Posterior vena cava (tissue), 2 donors: ENCODE data around the gene PML. TPM values are rescaled to one million over a fixed set of nuclear protein-coding genes. Genes with fewer than 3 reads are reported as not detected.
"Not testable (repeated sequence)": the region's sequence is repeated elsewhere in the genome, so short reads cannot be mapped to it uniquely, and the experiment has no call there.

Experiments
- DNase-seq: peaks from one replicate; pipeline ENCODE4 v3.0.0-alpha.2; 2020; ENCODE audit warnings: low spot score
- intact Hi-C, 2 donors: fragments of 100-400 bp; cut with DNase I; formaldehyde crosslinking; loops; one replicate each; pipeline versions ENCODE4 v1.14.1 to v1.14.2; 2022 to 2023
- total RNA-seq, 2 donors: library from RNA; stranded (reverse); fragmentation: NEBNext Ultra II Directional; extraction: Animal tissue kit (Norgen Biotek cat#: 25700); gene quantifications; one replicate each; pipeline ENCODE4 v1.2.1, GENCODE V29; 2021
- donor health status: DM: yes; HTN: yes; CAD: no.
- donor health status: DM: yes; HTN: yes; CAD: no.

PML gene
- total RNA-seq, 2 donors from 2014 or later = 49.2 to 50.7 TPM

- DNase-seq = peak; percentile 75
- intact Hi-C loops = loop anchor here in 1 of 2 donors (10.0 kb wide), 1 partner anchor 81 kb away; the partner anchor contains the start of gene TBC1D21
These were observed 38.4 kb upstream of the PML start for GRCh38 chr15:73955861-73956742.

GRCh38 chr15:73956743-73957135, 37.8 kb upstream of the PML start:
- peak; percentile 85 for DNase-seq
- intact Hi-C loops = loop anchor here in 1 of 2 donors (10.0 kb wide), 1 partner anchor 82 kb away; the partner anchor contains the start of gene TBC1D21

- intact Hi-C loops = loop anchor here in 1 of 2 donors (10.0 kb wide), 1 partner anchor 82 kb away; the partner anchor contains the start of gene TBC1D21
- DNase-seq = peak; percentile 62
These were observed 37.2 kb upstream of the PML start for GRCh38 chr15:73957276-73957675.

- intact Hi-C loops = loop anchor here in 1 of 2 donors (10.0 kb wide), 1 partner anchor 83 kb away; the partner anchor contains the start of gene TBC1D21
- no peak for DNase-seq
These were observed 36.7 kb upstream of the PML start for GRCh38 chr15:73957785-73958184.

- intact Hi-C loops = loop anchor here in 1 of 2 donors (10.0 kb wide), 1 partner anchor 84 kb away; the partner anchor contains the start of gene TBC1D21
- peak; percentile 13 for DNase-seq
These were observed 35.4 kb upstream of the PML start for GRCh38 chr15:73959012-73959581.

GRCh38 chr15:73959801-73960200, 34.7 kb upstream of the PML start:
- intact Hi-C loops = loop anchor here in 1 of 2 donors (10.0 kb wide), 1 partner anchor 85 kb away; the partner anchor contains the start of gene TBC1D21
- peak; percentile 32 for DNase-seq

- intact Hi-C loops = not testable (repeated sequence)
- peak; percentile 32 for DNase-seq
These were observed 33.9 kb upstream of the PML start for GRCh38 chr15:73960472-73961070.

- intact Hi-C loops = no loop called here
- no peak for DNase-seq
These were observed 32.1 kb upstream of the PML start for GRCh38 chr15:73962433-73962832.

- intact Hi-C loops = no loop called here
- peak; percentile 93 for DNase-seq
These were observed 29.8 kb upstream of the PML start for GRCh38 chr15:73964736-73965093.

GRCh38 chr15:73965094-73965757, 29.3 kb upstream of the PML start:
- DNase-seq = peak; percentile 23

GRCh38 chr15:73965758-73966113, 28.8 kb upstream of the PML start:
- intact Hi-C loops = no loop called here
- no peak for DNase-seq

More at GRCh38 chr15:73965094-73965757, 29.3 kb upstream of the PML start:
- intact Hi-C loops = no loop called here

GRCh38 chr15:73968461-73968860, 26.1 kb upstream of the PML start:
- intact Hi-C loops = no loop called here
- DNase-seq = no peak

GRCh38 chr15:73969151-73969759, 25.3 kb upstream of the PML start:
- DNase-seq = peak; percentile 20
- intact Hi-C loops = no loop called here

- intact Hi-C loops = loop anchor here (5.0 kb wide), 2 partner anchors 64 to 339 kb away; no protein-coding TSS in a partner anchor
- DNase-seq = peak; percentile 94
These were observed 21.4 kb upstream of the PML start for GRCh38 chr15:73972984-73973682.

- peak; percentile 80 for DNase-seq
- intact Hi-C loops = loop anchor here (5.0 kb wide), 2 partner anchors 64 to 339 kb away; no protein-coding TSS in a partner anchor
These were observed 20.8 kb upstream of the PML start for GRCh38 chr15:73973683-73974200.

- intact Hi-C loops = not testable (repeated sequence)
- peak; percentile 52 for DNase-seq
These were observed 18.9 kb upstream of the PML start for GRCh38 chr15:73975440-73976125.

- intact Hi-C loops = no loop called here
- DNase-seq = no peak
These were observed 15.6 kb upstream of the PML start for GRCh38 chr15:73978896-73979295.
